Muscle of arm (tissue), 12 donors: ENCODE measurements around the gene THSD7A. TPM values are rescaled to one million over a fixed set of nuclear protein-coding genes. Genes with fewer than 3 reads are reported as not detected.

Source experiments
- DNase-seq: peaks from one replicate; pipeline ENCODE4 v3.0.0-alpha.2; 2013
- polyA plus RNA-seq, 12 donors: library from polyadenylated mRNA; unstranded; fragments of 120-200 nt; gene quantifications; one replicate each; pipeline ENCODE4 v1.2.1, GENCODE V29; 2013; ENCODE audit not compliant: insufficient read length in 12 of 12

The THSD7A gene
- polyA plus RNA-seq, 12 donors = 2.8 to 6.0 (median 4.6) TPM; not detected in 1

DNA sequence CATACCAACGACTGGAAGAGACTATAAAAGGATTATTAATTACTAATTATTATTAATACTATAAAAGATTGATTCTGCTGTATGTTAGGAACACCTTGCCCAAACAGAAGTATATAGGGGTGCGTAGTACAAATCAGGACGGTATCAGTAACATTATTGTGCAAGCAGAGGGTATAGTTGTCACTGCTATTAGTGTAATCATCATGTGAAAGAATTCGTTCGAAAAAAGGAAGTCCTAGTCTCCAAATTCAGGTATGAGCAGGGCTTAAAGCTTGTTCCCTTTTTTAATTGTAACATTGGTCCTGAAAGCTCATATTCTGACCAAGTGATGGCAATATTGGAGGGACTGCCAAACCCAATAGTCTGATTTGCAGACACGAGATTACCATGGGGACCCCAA lies 81.8 kb downstream of the THSD7A start:
- DNase-seq = no peak

DNA sequence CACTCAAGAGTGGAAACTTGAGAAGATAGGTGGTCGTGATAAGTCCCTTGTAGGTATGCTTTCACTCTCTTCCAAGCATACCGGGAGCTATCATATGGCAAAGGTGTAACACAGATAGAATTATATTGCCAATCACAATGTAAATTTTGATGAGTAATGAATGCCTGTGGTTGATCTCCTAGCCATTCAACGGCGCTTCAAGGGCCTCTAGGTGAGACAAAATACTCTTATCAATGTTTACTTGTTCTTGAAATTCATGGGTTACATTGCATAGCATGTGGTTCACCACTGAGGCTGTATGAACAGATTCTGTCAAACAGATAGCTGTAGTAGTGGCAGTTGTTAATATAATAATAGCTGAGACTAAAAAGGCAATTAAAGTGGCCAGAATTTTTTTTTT lies 82.4 kb downstream of the THSD7A start:
- DNase-seq = no peak

DNA sequence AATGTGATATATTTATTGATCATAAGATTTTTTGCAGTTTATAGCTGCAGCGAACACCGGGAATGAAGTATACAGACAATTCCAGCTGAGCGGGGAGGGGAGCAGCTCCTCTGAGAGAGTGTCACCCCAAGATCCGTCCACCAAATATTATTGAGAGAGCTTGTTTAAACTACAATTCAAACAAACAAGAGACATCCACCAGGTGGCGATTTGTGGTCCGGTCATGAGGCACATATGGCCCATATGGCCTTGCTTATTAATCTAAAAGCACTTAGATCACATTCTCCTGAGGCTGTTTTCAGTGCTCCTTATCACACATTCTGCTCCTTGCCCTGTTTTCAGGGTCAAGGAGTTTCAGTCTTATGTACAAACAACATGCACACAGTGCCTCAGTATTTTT lies 83.1 kb downstream of the THSD7A start:
- DNase-seq = no peak

DNA sequence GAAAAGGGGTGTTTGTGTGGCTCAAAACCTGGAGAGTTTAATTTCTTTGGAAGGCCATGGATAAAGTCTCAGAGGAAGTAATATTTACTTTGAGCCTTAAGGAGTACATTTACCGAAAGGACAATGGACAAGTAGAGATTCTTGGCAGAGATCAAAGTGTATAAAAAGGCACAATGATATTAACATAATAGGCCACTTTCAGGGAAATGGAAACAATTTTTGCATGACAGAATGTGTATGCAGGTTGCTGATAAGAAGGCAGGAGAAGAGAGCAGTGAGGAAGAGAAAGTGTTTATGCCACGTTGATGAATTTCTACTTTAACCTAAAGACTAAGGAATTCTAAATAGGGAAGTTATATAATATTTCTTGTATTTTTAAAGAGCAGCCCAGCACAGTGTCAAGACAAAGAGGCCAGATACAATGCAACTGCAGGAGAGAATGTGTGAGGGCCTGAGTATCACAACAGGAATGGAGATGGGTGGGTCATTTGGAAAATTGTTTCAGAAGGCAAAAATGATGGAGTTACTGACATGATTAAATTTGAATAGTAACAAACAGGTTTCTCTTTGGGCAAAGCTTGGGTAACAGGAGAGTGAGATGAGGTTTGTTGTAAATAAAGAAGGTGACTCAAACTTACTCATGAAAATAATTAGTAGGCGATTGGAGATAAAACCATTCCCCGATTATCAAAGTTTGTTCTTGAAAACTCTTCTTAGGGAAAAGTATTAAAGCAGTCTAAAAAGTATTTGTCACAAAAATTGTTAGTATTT lies 84.1 kb downstream of the THSD7A start:
- no peak for DNase-seq

DNA sequence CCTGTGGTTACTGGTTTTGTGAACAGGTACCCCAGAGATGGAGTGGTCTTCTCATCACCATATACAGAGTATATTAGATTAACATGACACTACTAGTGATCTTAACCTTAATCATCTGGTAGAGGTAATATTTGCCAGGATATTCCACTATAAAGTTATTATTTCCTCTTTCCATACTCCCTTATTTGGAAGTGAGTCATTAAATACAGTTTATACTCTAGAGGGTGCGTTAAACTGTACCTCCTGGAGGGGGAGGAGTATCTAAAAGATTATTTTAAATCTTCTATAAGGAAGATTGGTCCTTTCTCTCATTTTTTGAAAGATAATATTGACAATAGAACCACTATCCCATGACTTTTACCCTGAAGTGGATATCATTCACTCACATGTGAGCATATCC lies 85.4 kb downstream of the THSD7A start:
- DNase-seq = no peak

DNA sequence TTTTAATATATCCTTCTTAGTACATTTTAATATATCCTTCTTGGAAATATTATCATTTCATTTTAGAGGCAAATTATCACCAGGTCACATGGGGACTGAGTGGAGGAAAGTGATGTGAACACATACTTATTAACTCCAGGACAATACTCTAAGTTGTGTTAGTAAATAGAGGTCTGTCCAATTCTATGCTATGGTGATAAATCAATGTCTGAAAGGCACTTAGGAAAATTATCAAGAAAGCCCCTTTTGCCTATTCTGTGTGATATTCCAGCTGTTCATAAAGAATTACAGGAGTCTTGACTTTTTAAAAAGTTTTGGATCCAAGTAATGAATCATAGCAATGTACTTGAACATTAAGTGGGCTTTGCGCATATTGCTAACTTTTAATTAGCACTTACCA lies 88.5 kb downstream of the THSD7A start:
- DNase-seq = no peak

DNA sequence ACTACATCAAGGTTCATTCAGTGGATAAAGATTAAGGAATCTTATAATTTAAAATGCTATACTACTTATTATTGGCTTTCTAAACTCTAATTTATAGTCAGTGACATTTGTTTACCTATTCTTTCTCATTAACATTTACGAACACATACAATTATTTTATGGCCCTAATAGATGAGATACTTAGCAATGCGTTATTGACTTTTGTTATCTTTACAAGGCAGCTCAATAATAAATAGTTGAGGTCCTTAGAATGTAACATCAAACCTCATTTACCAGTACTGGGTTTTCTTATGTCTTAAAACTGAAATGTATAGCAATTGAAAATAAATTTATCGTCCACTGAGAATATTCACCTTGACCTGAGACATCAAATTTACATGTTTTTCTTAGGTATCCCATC lies 89.0 kb downstream of the THSD7A start:
- no peak for DNase-seq

DNA sequence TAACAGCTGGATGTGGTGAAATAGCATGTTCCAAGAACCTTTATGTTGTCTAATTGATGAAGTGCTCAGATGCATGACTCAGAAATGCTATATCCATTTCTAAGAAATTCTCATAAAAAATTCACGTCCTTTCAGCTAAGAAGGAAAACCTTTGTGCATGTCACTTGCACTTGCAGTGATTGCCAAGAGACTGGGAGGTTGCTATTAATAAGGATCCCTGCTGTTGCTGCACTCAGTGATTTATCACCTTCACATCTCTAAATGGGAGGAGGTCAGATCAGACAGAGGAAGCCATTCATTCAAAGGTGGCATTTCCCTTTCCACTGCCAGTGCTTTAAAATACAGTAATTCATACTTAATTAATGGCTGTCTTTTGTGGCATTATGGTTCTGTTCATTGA lies 89.5 kb downstream of the THSD7A start:
- DNase-seq = no peak

DNA sequence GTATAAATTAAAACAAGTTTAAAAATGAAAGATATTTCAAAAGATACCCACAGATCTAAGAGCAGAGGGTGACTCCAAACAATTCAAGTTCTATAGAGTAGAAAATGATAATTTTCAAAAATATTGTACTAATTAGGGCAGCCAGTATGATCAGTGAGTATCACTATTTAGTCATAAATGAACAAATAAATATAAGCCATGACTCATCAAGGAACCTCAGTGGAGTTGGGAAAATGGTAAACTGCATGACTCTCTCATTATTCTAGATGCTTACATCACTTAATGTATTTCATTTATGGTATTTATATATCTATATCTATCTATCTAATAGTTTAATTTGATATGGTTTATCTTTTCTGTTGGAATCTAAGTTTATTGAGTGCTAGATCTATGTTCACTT lies 94.3 kb downstream of the THSD7A start:
- DNase-seq = no peak

DNA sequence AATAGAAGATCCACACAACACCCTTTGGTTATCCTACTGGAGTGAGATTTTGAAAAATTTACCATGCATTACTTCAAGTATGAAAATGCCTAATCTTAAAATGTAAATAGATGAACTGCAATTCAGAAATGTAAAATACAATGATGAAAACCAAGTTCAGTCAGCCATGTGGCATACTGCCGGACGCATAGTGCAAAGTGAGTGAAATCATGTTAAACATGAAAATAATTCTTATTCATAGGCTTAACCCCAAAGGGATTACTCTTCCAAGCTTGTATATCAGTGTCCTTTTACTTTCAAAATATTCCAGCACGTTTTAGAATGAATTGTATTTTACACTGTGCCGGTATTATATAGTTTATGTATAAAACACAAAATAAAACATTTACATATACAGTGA lies 99.8 kb downstream of the THSD7A start:
- DNase-seq = no peak

DNA sequence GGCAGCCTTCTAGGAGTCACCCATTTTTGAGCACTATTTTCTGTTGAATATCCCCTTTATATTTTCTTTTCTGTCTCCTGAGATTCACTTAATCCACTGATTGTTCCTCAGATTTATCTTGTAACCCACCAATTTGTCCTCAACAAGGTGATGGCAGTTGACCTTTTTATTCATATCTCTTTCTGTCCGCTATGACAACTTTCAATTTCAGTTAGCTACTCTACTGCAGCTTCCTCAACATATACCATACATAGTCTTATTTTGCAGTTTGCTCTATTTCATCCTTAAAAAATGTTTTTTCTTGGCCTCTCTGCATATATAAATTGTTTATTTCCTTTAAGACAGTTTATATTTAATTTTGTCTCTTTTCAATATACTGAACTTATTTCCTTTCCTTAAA lies 101.3 kb downstream of the THSD7A start:
- DNase-seq = no peak

DNA sequence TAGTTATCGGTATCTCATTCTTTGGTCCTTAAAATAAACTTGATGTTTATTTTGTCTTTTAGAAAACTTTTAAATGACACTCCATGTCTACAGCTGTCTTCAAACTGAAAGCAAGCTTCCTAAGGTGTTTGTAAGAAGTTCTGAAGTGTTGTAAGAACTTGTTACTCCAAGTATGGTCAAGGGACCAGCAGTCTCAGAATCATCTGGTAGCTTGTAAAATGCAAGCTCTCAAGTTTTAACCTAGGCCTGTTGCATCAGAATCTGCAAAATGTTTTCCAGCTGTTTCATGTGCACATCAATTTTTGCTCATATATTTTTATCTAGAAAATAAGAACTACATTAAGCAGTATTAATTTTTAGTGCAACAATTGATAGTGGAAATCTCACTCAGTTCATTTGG lies 104.1 kb downstream of the THSD7A start:
- DNase-seq = peak; percentile 12

DNA sequence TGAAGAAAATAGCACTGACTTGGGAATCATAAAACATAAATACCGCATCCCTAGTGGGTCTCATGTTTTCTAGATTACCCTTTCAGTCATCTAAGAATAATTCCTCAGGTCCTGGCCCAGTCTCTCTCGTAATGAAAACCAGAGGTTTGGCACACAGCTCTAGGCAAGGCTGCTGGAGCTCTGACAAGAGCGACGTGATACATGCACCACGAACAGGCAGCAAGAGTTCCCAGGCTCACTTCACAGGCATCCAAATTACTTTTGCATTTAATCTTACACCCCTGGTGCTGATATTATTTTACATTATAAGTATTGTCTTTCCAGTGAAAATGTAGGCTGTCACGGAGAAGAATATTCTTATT lies 105.2 kb downstream of the THSD7A start:
- DNase-seq = peak; percentile 87

DNA sequence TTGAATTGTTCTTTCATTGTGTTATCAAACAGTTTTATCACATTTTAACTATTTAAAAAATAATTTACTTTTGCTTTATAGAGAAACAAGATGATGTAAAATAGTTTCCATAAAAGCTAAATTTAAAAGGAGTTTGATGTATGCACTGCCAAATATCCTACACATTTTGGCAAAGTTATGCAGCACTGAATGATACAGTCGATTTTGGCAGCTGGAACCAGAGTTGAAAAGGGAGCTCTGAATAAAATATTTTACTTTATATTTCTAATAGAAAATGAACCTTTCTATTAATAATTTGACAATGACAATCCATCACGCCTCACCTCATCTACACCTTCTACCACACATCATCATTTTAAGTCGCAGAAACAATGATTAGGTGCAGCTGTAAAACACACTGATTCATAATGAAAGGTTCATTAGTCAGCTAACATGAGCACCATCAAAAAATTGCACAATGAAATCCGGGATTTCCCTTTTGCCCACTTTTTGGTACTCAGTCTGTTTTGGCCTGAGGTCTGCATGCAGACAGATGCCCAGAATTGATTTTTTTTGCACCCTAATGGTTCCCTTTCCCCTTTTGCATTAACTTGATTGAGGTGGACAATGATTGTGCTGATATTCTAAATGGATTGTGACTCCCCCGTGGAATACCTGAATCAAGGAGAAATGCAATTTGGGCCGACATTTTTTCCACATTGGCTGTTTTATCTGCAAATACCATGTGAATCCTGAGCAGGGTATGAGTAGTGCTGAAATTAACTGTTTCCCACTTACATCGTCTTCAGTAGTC lies 105.8 kb downstream of the THSD7A start:
- peak; percentile 68 for DNase-seq

DNA sequence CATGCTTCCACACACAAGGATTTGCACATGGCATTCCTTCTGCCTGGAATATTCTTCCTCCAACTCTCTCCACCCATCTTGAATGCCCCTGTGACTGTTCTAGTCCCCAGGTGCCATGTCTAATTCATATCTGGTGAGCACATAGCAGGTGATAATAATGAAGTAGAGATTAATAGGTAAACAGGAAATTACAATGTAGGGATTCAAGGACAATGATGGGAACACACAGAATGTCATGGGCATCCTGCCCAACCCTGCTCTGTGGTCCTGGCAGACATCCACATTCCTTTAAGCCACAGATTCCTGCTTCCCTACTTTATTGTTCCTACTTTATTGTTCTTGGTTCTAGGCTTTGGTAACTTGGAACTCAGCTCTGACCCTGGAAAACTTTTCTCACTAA lies 115.8 kb downstream of the THSD7A start:
- DNase-seq = no peak

DNA sequence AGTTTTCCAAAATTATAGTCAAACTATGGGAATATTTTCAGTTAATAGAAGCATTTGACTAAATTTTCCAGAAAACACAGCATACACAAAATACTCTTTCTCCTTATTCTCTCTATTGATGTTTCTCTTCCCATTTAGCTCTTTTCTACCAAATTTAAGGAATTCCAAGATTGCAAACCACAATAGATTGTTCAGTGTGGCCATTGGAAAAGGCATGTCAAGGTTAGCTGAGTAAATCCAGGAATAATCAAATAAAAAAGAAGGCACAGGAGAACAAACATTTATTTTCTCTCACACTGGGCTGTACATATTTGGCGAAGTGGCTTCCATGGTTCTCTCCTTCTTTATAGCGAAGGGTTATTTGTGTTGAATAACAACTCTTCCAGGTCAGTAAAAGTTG lies 117.3 kb downstream of the THSD7A start:
- DNase-seq = no peak

DNA sequence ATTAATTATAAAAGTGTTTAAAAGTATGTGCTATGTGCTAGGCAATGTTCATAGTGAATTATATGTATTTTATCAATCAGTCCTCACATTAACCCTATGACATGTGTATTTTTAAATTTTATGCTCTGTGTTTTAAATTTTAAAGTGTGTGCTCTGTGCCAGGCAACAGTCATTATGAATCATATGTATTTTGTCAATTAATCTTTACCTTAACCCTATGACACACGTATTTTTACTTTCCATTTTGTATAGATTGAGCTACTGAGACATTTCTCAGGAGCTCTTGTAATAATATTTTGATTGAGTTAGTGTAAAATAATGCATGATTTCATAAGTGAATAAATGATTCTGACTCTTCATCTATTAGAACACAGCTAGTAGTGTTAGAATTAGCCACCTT lies 117.8 kb downstream of the THSD7A start:
- DNase-seq = no peak

DNA sequence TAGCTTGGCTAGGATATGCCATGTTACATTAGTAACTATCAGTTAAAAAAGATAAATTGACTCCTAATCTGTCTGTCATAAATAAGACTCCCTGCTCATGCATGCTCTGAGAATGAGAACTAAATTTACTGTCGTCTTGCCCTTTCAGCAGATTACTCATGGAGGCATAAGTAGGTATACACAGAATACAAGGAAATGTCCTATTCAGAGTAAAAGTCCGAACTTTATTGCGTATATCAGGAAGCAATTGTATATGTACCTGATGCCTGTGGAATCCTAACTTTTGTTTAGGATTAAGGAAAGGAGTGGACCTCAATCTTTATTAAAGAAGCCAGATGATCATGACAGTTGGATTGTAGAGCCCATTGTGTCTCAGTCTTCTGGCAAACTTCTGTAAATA lies 118.6 kb downstream of the THSD7A start:
- DNase-seq = no peak

DNA sequence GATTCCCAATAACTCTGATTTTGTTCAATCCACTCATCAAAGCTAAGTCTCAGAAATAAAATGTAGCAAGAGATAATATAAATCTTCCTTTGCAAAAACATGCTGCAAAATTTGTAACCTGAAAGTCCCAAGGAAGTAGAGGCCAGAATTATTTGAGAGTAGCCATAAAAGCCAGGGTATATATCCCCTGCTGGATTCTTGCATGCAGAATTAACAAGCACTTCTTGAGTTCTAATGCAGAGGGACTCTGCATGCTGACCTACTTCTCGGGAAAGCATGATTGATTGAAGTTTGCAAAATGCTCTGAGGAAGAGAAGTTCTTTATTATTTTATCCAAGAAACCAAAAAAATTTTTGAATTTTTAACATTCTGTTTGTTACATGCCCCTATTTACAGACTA lies 121.6 kb downstream of the THSD7A start:
- DNase-seq = no peak

DNA sequence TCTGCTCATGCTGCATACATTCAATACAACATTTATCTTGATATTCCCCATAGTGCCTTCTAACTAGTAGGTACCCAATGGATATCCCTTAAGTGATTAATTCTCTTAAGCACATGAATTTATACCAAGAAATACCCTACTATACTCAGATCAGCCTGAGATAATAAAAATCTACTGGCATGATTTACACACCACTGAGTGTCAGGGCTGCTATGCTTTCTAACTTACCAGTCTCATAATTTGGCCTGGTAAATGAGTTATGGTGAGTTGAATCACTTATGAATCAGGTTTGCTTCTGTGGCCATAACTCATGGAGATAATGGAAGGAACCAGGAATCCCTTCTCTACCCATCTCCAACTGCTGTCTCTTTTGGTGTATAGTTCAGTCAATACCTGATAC lies 122.8 kb downstream of the THSD7A start:
- no peak for DNase-seq

DNA sequence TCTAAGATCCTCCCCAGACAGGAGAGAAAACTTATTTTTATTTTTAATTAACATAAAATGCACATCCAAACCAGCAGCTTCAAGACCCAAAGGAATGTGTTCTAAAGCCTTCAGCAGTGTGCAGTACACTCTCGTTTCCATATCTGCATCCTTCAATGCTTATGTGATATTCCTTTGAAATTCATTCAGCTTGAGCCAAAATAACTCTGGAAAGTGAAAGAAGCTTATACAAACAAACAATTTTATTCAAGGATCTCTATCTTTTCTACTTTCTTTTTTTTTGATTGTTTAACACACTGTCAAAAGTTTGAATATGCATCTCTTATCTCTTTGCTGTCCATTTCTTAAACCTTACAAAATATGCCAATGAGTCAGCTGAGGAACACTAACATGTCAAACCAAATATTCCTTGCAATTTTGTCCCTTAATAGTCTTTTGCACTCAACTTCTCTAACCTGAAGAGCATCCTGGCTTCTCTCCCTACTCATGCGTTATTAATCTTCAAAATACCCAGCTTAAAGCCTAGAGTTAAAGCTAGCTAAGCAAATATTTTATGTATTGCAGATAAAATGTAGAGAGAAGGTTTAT lies 124.3 kb downstream of the THSD7A start:
- no peak for DNase-seq

DNA sequence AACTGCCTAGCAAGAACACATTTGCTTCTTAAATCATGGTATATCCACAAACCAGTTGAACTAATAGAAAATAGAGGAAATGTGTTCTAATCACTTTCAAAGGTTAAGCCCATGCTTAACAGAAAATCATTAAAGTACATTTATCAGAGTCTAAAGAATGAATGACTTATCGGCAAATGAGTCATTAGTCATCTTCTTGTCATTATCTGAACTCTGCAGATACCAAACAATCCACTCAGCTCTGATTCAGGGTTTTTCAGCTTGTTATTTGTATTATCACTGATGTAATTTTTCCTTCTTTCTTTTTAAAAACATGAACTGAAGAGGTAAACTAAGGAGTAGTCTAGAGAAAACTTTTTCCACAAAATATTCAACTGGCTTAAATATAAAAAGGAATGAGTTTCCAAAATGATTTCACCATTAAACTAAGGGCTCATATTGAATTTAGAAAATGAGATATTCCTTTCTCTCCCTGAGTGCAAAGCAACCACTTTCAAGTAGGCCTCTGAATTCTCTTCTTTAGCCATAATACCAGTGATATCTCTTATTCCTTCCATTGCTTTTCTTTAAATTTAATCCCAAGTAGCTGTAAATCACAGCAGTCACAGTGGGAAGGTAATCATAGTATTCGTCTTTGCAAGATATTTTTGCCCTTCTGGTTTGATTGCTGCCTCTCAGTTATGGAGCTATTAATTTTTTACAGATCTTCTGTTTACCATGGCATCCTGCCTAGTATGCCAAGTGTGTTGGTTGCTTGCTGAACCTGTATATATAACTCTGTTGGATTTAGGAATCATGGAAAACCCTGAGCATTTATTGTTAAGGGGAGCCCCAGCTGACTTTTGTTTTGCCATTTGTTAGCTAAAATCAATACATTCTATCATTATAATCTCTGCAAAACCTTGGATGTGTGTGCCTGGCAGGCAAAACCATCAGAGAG lies 125.1 kb downstream of the THSD7A start:
- no peak for DNase-seq
